Mesodermal cell (in vitro differentiated cells): ENCODE measurements around the gene IQSEC2.

ENCODE experiments used
- H3K27ac ChIP-seq: 2 replicates; pipeline ENCODE4 v1.7.0; 2013; ENCODE audit warnings: mild to moderate bottlenecking, low read depth, low read length, moderate library complexity; ENCODE audit not compliant: severe bottlenecking
- H3K36me3 ChIP-seq: 2 replicates; pipeline ENCODE4 v1.7.1; 2013; ENCODE audit warnings: mild to moderate bottlenecking, low read length, moderate library complexity; ENCODE audit not compliant: control insufficient read depth, insufficient read depth
- H3K4me1 ChIP-seq: one replicate; pipeline ENCODE4 v1.7.1; 2013; ENCODE audit warnings: mild to moderate bottlenecking, low read length; ENCODE audit not compliant: insufficient read depth, control insufficient read depth, poor library complexity, severe bottlenecking
- H3K4me3 ChIP-seq: 2 replicates; pipeline ENCODE4 v1.7.0; 2013; ENCODE audit warnings: low read length, control low read depth, mild to moderate bottlenecking; ENCODE audit not compliant: insufficient read depth, poor library complexity, severe bottlenecking; ENCODE audit errors: extremely low read depth
- H3K9me3 ChIP-seq: 2 replicates; pipeline ENCODE4 v1.7.1; 2013; ENCODE audit warnings: mild to moderate bottlenecking, low read length, moderate library complexity; ENCODE audit not compliant: control insufficient read depth
- WGBS, 2 experiments: methylation state at CpG; one replicate each; pipeline ENCODE4 v1.1.5; 2013; ENCODE audit warnings: missing lambda C conversion rate in 2 of 2; ENCODE audit not compliant: insufficient coverage in 2 of 2; 5-methylcytosine and 5-hydroxymethylcytosine counted together

The IQSEC2 gene

DNA sequence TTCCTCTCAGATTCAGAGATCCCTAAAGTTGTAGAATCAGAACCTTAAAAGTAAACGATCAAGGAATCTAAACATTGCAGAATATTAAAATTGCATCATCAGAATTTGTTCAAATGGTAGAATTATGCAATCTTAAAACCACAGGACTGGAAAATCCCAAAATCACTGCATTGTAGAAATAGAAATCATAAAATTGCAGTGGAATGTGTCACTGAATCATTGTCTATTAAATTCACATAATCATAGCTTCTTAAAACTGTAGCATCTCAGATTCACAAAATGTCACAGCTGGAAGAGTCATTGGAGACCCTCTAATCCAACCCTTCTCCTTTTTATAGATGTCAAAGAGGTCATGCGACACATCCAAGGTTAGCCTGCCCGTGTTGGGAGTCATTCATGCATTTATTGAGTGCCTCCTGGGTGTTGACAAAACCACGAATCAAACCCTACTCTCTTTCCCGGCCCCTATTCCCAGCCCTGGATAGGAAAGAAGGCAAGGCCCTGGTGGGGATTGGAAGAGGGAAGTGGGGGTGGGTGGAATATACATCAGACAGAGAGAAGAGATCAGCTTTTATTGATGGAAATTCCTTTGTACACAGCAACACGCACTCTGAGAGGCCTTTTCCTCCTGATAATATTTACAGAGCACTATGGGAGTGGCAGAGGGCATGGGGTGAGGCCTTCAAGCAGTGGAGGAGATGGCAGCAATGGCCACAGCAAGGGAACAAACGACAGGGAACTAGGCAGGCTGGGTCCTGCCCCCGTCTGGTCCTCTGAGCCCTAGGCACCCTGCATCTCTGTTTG is 15.4 kb downstream of the IQSEC2 start:
- no peak overlapping the region for H3K27ac ChIP-seq
- H3K4me3 ChIP-seq, result no peak overlapping the region
- WGBS, 2 experiments, result 80 to 87% methylated on average over 1 to 3 of the region's 8 CpGs
- H3K36me3 ChIP-seq, result no peaks in the 10 kb centered on the region
- peaks cover 8% of the 10 kb centered on the region for H3K4me1 ChIP-seq
- H3K9me3 ChIP-seq, result no peaks in the 10 kb centered on the region

DNA sequence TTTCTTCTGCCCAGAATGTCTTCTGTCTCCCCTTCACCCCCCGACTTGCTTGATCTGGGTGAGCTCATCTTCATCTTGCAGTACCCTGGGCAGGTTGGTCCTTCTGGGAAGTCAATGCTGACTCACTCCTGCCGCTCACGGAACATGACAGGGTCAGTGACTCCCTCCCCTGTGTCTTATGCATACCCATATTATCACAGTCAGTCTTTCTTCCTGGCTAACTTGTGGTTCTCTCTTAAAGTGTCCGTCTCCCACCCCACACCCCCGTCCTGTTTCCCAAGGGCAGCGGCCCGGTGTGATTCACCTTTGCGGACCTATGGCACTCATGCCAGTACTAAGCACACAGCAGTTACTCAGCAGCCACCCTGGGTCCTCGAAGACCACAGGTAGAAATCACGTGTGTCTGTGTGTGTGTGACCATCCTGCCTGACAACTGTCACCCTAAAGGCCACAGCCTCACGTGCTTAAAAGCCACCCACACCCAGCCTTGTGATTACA is 17.7 kb downstream of the IQSEC2 start:
- Histone ChIP-seq H3K4me3 (no peak overlapping the region), H3K4me1 (peaks cover 8% of the 10 kb centered on the region), H3K36me3 (no peaks in the 10 kb centered on the region), H3K9me3 (no peaks in the 10 kb centered on the region), H3K27ac (no peak overlapping the region)
- WGBS, 2 experiments, result 80 to 85% methylated on average over 1 to 4 of the region's 11 CpGs

DNA sequence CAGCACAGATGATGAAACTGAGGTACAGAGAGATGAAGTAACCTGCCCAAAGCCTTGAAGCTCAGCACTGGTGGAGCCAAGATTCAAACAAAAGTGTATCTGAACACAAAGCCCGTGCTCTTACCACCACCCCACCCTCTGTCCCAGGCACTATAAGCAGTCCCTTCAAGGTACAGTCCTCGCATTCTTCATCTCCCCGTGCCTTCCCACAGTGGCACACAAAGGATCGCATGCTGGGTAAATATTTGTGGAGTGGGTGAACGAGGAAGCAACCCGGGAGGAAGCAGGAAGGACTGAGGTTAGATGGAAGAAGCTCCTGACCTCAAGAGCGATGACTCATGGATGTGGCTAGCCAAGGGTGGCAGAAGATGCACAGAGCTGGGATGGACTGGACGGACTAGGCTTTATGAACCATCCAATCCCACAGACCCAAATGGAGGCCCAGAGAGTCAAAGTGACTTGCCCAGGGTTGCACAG is 18.4 kb downstream of the IQSEC2 start:
- Histone ChIP-seq H3K4me1 (peaks cover 8% of the 10 kb centered on the region), H3K4me3 (no peak overlapping the region), H3K27ac (no peak overlapping the region), H3K36me3 (no peaks in the 10 kb centered on the region), H3K9me3 (no peaks in the 10 kb centered on the region)
- WGBS, 2 experiments, result 93% methylated on average over 3 of the region's 8 CpGs; no CpG with 5 or more reads in 1 of the 2 experiments

DNA sequence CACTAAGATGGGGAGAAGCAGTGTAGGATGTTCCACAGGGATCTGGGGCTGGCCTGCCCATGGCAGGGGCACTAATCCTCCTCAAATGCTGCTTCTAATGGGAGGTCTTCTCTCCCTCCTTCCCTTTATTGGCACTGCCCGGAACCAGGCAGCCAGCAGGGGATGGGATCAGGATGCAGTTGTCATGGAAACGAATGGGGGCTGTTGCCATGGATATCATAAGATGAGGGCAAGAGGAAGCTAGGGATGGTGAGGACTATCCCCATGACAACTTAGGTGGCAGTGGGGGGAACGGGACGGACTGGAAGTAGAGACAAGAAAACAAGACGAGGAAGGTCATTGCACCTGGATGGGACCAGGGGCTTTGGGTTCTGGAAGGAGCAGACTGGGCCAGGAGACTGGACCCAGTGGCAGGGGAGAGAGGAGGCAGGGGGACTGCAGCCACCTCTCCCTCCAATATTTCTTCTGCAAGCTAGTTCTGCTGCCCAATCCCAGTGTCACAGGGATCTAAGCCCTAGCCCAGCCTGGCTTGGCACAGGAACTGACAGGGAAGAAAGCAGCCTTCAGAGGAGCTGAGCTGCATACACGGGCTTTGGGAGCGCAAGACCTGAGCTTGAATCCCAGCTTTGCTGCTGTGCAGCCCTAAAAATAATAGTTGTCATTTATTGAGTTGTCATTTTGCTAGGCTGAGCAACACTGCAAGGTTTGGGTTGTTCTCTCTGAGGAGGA is 19.0 kb downstream of the IQSEC2 start:
- no peak overlapping the region for H3K4me3 ChIP-seq
- WGBS, 2 experiments, result 79 to 90% methylated on average over 2 to 4 of the region's 7 CpGs
- H3K4me1 ChIP-seq, result peaks cover 8% of the 10 kb centered on the region
- no peak overlapping the region for H3K27ac ChIP-seq
- H3K9me3 ChIP-seq, result no peaks in the 10 kb centered on the region
- no peaks in the 10 kb centered on the region for H3K36me3 ChIP-seq

DNA sequence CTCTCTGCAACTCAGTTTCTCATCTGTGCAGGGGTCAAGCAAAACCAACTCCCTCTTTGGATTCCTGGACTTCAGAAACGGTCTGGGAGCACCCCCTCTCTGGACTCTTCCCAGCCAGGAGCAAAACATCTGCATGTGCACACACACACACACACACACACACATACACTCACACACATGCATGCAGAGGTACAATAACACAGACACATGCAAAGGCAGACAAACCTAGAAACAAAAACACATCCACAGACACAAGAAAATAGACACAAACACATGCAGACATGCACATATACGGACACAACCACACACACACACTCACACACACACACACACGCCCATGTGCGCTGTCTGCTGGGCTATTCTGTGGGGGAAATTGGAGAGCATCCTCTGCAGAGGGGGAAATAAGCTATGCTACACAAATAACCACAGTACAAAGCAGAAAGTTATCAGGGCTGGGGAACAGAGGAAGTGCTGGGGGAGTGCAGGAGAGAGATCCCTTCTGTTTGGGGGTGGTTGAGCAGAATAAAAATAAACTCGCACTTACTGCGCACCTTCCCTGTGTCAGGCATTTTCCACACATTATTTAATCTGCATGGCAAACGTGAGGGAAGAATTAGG is 19.9 kb downstream of the IQSEC2 start:
- H3K9me3 ChIP-seq, result no peaks in the 10 kb centered on the region
- H3K4me1 ChIP-seq, result peaks cover 8% of the 10 kb centered on the region
- 100% methylated on average over 1 of the region's 7 CpGs; no CpG with 5 or more reads in 1 of the 2 experiments for WGBS, 2 experiments
- no peak overlapping the region for H3K27ac ChIP-seq
- no peaks in the 10 kb centered on the region for H3K36me3 ChIP-seq
- H3K4me3 ChIP-seq, result no peak overlapping the region

DNA sequence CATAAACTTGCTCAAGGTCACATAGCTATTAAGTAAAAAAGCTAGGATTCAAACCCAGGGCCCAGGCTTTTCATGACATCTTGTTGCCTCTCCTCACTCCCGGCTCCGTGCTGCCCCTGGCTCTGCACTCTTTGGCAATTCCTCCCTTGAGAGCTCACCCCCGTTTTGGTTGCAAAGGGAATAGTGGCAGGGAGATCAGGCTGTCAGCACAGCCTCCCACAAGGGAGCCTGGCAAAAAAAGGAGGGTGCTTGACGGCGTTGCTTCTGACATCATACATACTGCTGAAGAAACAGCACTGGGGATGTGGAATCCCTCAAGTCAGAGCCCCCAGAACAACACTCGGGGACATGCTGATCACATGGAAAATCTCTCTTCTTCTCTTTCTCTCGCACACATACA is 20.5 kb downstream of the IQSEC2 start:
- peaks cover 8% of the 10 kb centered on the region for H3K4me1 ChIP-seq
- H3K9me3 ChIP-seq, result no peaks in the 10 kb centered on the region
- H3K36me3 ChIP-seq, result no peaks in the 10 kb centered on the region
- WGBS, 2 experiments, result no CpG with 5 or more reads among the region's 7 CpGs
- H3K4me3 ChIP-seq, result no peak overlapping the region
- H3K27ac ChIP-seq, result no peak overlapping the region

DNA sequence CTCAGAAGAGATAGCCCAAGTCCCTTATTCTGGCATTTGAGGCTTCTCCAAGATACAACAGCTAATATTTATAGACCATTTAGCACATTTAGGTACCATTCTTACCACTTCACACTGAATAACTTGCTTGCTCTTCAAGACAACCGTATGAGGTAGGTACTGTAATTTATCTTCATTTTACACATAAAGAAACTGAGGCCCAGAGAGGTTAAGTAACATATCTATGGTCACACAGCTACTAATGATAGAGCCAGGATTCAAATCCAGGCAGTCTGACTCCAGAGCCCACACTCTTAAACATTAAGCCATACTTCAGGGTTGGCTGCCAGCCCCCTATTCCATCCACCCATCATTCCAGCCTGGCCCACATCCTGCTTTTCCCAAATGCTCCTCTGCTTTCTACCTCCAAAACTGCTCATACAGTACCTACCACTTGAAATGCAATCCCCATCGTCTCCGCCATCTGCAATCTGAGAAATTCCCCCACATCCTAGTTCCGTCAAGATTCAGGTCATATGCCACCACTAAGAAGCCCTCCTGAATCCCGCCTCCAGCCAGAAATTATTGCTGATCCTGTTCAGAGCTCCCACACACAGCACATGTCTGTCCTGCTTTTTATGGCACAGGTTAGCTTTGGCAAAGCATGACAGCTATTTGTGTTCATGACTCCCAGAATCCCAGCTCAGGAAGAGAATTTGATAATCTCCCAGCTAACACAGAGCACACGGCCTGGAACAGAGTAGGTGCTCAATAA is 23.5 kb downstream of the IQSEC2 start:
- H3K36me3 ChIP-seq, result no peaks in the 10 kb centered on the region
- no peaks in the 10 kb centered on the region for H3K9me3 ChIP-seq
- H3K27ac ChIP-seq, result no peak overlapping the region
- H3K4me1 ChIP-seq, result peaks cover 4% of the 10 kb centered on the region
- 91 to 100% methylated on average over 2 to 4 of the region's 6 CpGs for WGBS, 2 experiments
- no peak overlapping the region for H3K4me3 ChIP-seq

DNA sequence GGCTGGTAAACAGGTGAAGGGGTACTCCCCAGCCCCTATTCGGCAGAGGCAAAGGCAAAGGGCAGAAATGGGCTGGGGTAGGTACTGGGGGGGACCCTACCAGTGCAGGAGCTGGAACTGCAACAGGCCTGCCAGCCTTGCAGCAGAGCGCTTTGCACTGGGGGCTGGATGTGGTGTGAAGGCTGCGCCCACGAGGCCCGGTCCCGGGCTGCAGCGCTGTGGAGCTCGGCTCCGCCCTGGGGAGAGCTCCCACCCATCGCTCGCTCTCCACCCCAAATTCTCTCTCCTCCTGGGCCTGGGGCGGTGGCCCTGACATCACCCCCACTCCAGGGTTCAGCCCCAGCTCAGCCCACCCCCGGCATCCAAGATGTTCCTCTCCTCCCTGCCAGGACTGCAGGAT is 24.2 kb downstream of the IQSEC2 start:
- H3K4me1 ChIP-seq, result peaks cover 4% of the 10 kb centered on the region
- WGBS, 2 experiments, result 80 to 100% methylated on average over 1 to 2 of the region's 13 CpGs

DNA sequence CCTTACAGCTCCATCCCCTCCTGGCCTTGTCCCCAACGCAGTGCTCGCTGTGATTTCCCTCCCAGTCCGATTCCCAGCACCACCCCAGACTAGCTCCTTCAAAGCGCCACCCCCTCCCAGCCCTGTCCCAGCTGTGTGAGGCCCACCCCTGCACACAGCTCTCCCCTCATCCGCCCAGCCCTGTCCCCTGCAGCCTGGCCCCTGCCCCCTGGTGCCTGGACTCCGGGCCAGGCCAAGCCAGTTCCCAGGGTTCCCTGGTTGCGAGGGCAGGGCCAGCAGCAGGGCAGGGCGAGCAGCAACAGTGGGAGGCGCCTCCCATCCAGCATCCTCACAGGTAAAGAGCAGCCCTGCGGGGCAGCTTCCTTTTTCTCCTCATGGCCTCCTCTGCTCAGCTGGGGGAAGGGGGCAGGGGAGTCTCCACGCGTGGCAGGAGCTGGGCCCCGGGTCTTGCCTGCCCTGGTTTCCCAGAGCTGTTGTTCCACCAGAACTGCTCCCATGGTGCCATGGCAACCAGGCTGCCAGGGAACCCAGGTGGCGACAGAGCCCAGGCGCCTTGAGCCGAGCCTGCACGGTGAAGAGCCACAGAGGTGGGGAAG is 24.8 kb downstream of the IQSEC2 start:
- Histone ChIP-seq H3K36me3 (no peaks in the 10 kb centered on the region), H3K4me3 (no peak overlapping the region), H3K4me1 (peaks cover 2% of the 10 kb centered on the region), H3K9me3 (no peaks in the 10 kb centered on the region), H3K27ac (no peak overlapping the region)
- WGBS, 2 experiments, result 17 to 60% methylated on average over 1 to 4 of the region's 17 CpGs

More for the DNA sequence above, 24.2 kb downstream of the IQSEC2 start:
- H3K4me3 ChIP-seq, result no peak overlapping the region
- no peaks in the 10 kb centered on the region for H3K9me3 ChIP-seq
- H3K36me3 ChIP-seq, result no peaks in the 10 kb centered on the region
- no peak overlapping the region for H3K27ac ChIP-seq

DNA sequence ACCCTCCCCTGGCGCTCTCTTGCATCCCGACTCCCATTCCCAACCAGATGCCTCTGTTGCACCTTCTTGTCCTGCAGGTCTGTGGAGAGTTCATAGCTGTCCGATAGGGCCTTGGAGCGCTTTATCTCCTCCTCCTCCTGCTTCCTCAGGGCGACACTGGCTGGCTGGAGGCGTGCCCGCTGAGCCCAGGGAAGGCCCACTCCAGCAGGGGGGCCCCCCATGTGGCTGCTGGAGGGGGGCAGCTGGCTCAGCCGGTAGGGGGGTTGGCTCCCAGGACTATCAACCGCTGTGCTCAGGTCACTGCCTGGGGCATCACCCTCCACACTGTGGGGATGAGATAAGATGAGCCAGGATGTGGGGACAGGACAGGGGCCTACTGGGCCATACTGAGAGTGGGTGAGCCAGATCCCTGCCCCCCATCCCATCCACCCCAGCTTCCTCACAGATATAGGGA is 25.6 kb downstream of the IQSEC2 start:
- Histone ChIP-seq H3K36me3 (no peaks in the 10 kb centered on the region), H3K9me3 (no peaks in the 10 kb centered on the region), H3K4me3 (no peak overlapping the region), H3K4me1 (no peaks in the 10 kb centered on the region), H3K27ac (no peak overlapping the region)
- 100% methylated on average over 2 of the region's 9 CpGs; no CpG with 5 or more reads in 1 of the 2 experiments for WGBS, 2 experiments
